GM19467 (cell line): ENCODE results near the gene SETD2.

Source experiments
- ATAC-seq: cut with Tn5 transposase; IDR thresholded peaks from one replicate; pipeline ENCODE4 v1.9.1; 2021; ENCODE audit warnings: mild to moderate bottlenecking, moderate library complexity; ENCODE audit not compliant: unreplicated experiment

The SETD2 gene

GRCh38 chr3:46987743-46988401 is 176.0 kb downstream of the SETD2 start:
- peak; percentile 60 for ATAC-seq

GRCh38 chr3:46987319-46987742 is 176.6 kb downstream of the SETD2 start:
- ATAC-seq: no peak

GRCh38 chr3:46986782-46987310 is 177.1 kb downstream of the SETD2 start:
- no peak for ATAC-seq

GRCh38 chr3:46986055-46986730 is 177.7 kb downstream of the SETD2 start:
- no peak for ATAC-seq

GRCh38 chr3:46985588-46985987 is 178.3 kb downstream of the SETD2 start:
- ATAC-seq: no peak

- ATAC-seq: no peak
Measured at GRCh38 chr3:46984591-46985459, 179.1 kb downstream of the SETD2 start.

- ATAC-seq: no peak
Measured at GRCh38 chr3:46982546-46982945, 181.4 kb downstream of the SETD2 start.

- ATAC-seq: no peak
Measured at GRCh38 chr3:46981932-46982471, 181.9 kb downstream of the SETD2 start.

- peak; percentile 0 for ATAC-seq
Measured at GRCh38 chr3:46979958-46980497, 183.9 kb downstream of the SETD2 start.

GRCh38 chr3:46978985-46979944 is 184.6 kb downstream of the SETD2 start, which contains the start of gene NBEAL2:
Gene NBEAL2 (plus strand): TSS chr3:46979666. CDS start chr3:46979862, 196 bp downstream.
- peak; percentile 75 for ATAC-seq

GRCh38 chr3:46978381-46978780 is 185.5 kb downstream of the SETD2 start:
- ATAC-seq: no peak

- ATAC-seq: no peak
Measured at GRCh38 chr3:46977811-46978195, 186.1 kb downstream of the SETD2 start.

- ATAC-seq: peak; percentile 51
Measured at GRCh38 chr3:46976326-46977190, 187.4 kb downstream of the SETD2 start, which contains the start of gene CCDC12. Gene CCDC12 (minus strand): TSS chr3:46976745. CDS start chr3:46976732, 13 bp downstream.

- no peak for ATAC-seq
Measured at GRCh38 chr3:46974421-46975171, 189.3 kb downstream of the SETD2 start.

GRCh38 chr3:46972396-46972795 is 191.5 kb downstream of the SETD2 start:
- ATAC-seq: no peak

- ATAC-seq: no peak
Measured at GRCh38 chr3:46971742-46972141, 192.2 kb downstream of the SETD2 start.

GRCh38 chr3:46971151-46971550 is 192.8 kb downstream of the SETD2 start:
- no peak for ATAC-seq
